Keratinocyte (primary cell): Measurements from ENCODE around the gene NAV3. TPM values are rescaled to one million over a fixed set of nuclear protein-coding genes. Genes with fewer than 3 reads are reported as not detected.

ENCODE experiments used
- DNase-seq: peaks from one replicate; pipeline ENCODE4 v3.0.0-alpha.2; 2011; ENCODE audit warnings: low read depth, missing footprints, low spot score
- FAIRE-seq: peaks from 2 replicates; lab custom pipeline; 2011; peaks lifted over from hg19 to GRCh38; lab: Jason Lieb, UNC
- H2AFZ ChIP-seq: 2 replicates; pipeline ENCODE4 v1.6.0; 2012; ENCODE audit warnings: low read length, control low read depth, inconsistent platforms; ENCODE audit not compliant: control insufficient read depth
- H3K27ac ChIP-seq: 2 replicates; pipeline ENCODE4 v1.5.1; 2011; ENCODE audit warnings: low read length; ENCODE audit not compliant: control insufficient read depth, insufficient read depth
- H3K27me3 ChIP-seq: 3 replicates; pipeline ENCODE4 v1.6.0; 2011; ENCODE audit warnings: low read length; ENCODE audit not compliant: control insufficient read depth, insufficient read depth; ENCODE audit errors: extremely low read depth
- H3K36me3 ChIP-seq, 2 experiments: 2 replicates in 1 of 2; 3 replicates in 1 of 2; pipeline ENCODE4 v1.5.1; 2011; ENCODE audit warnings: low read length in 2 of 2, mild to moderate bottlenecking in 1 of 2; ENCODE audit not compliant: control insufficient read depth in 2 of 2, insufficient read depth in 2 of 2; ENCODE audit errors: extremely low read depth in 1 of 2
- H3K4me1 ChIP-seq: 3 replicates; pipeline ENCODE4 v1.5.1; 2011; ENCODE audit warnings: low read length; ENCODE audit not compliant: control insufficient read depth, insufficient read depth; ENCODE audit errors: extremely low read depth
- H3K4me2 ChIP-seq: 3 replicates; pipeline ENCODE4 v1.6.0; 2011; ENCODE audit warnings: low read depth, low read length; ENCODE audit not compliant: control insufficient read depth, insufficient read depth; ENCODE audit errors: extremely low read depth
- H3K4me3 ChIP-seq, 3 experiments: fragments of 200-600 bp in 1 of 3; sonication (generic) in 1 of 3; 2 replicates in 2 of 3; 3 replicates in 1 of 3; pipeline ENCODE4 v1.5.1; 2011 to 2016; ENCODE audit warnings: low read length in 3 of 3, mild to moderate bottlenecking in 3 of 3, control low read depth in 2 of 3, inconsistent platforms in 1 of 3, low read depth in 1 of 3, mixed read lengths in 1 of 3, mixed run types in 1 of 3, moderate library complexity in 1 of 3; ENCODE audit not compliant: control insufficient read depth in 2 of 3, insufficient read depth in 2 of 3; ENCODE audit errors: extremely low read depth in 1 of 3
- H3K79me2 ChIP-seq: 2 replicates; pipeline ENCODE4 v1.6.0; 2012; ENCODE audit warnings: low read length; ENCODE audit not compliant: control insufficient read depth, insufficient read depth
- H3K9ac ChIP-seq: 3 replicates; pipeline ENCODE4 v1.6.0; 2011; ENCODE audit warnings: low read length; ENCODE audit not compliant: control insufficient read depth, insufficient read depth; ENCODE audit errors: extremely low read depth
- H3K9me1 ChIP-seq: 3 replicates; pipeline ENCODE4 v1.6.0; 2011; ENCODE audit warnings: low read length; ENCODE audit not compliant: control insufficient read depth, insufficient read depth; ENCODE audit errors: extremely low read depth
- H3K9me3 ChIP-seq: 2 replicates; pipeline ENCODE4 v1.5.1; 2012; ENCODE audit warnings: low read depth, low read length; ENCODE audit not compliant: control insufficient read depth
- H4K20me1 ChIP-seq: 3 replicates; pipeline ENCODE4 v1.6.0; 2011; ENCODE audit warnings: low read length; ENCODE audit not compliant: control insufficient read depth, insufficient read depth; ENCODE audit errors: extremely low read depth
- EZH2 ChIP-seq: IDR thresholded peaks from one replicate; pipeline ENCODE4 v1.6.1; 2012; ENCODE audit warnings: inconsistent platforms, mild to moderate bottlenecking, low read length, moderate library complexity
- dilution Hi-C: fragments of 300-500 bp; cut with MboI; formaldehyde crosslinking; loops from one replicate; pipeline ENCODE4 v1.7.0; 2020; ENCODE audit warnings: low sequenced_read_pairs; ENCODE audit not compliant: extremely low pct_ligation_motif_present
- polyA plus RNA-seq, 5 experiments: library from polyadenylated mRNA; depleted of rRNA in 3 of 5; stranded (reverse) in 3 of 5; stranded (forward) in 1 of 5; unstranded in 1 of 5; fragments of >200 nt; gene quantifications; 1 replicate in 1 of 5; 2 replicates in 3 of 5; 3 replicates in 1 of 5; pipeline versions ENCODE4 v1.2.1 to v1.2.3, GENCODE V29; 2011 to 2012; ENCODE audit warnings: missing spikeins in 2 of 5, low read depth in 1 of 5, low replicate concordance in 1 of 5
- TF ChIP-seq, protein P1 (sequence below), 3 experiments: IDR thresholded peaks in 1 of 3; conservative IDR thresholded peaks in 1 of 3; optimal IDR thresholded peaks in 1 of 3; 2 replicates in 2 of 3; 3 replicates in 1 of 3; pipeline versions ENCODE3 to v1.5.1; 2011; ENCODE audit warnings: low read length in 3 of 3, mild to moderate bottlenecking in 3 of 3, moderate library complexity in 2 of 3, control low read depth in 1 of 3, inconsistent platforms in 1 of 3; ENCODE audit not compliant: insufficient read depth in 2 of 3; ENCODE audit errors: extremely low read depth in 1 of 3

NAV3 gene
- polyA plus RNA-seq, 1 donor (not counting 4 experiments of a cell fraction or from before 2014, with no cell fraction given): 22.6 TPM

DNA sequence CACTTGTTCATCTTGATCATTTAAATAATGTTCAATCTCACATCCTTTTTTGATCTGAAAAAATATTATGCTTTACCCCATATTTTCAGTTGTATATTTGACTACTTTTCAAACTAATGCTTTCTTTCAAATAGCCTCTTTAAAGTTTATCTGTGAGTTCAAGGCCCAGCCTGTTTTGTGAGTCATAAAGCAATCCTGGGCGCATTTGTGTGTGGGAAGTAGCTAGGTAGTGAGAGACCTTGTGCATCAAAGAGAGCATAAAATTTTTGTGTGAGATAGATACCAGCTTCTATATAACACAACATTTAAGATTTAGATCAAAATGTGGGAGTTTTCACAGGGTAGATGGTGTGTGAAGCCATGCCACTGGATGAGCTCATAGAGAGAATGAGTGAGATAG is 405.6 kb downstream of the NAV3 start:
- DNase-seq (no peak), FAIRE-seq (no peak)
- dilution Hi-C loops: no loop called here
- H3K4me2 ChIP-seq: no peak overlapping the region
- no peaks in the 10 kb centered on the region for H3K4me1 ChIP-seq
- no peaks in the 10 kb centered on the region for H3K9me3 ChIP-seq
- no peak overlapping the region for H3K27ac ChIP-seq
- no peak overlapping the region for H2AFZ ChIP-seq
- H4K20me1 ChIP-seq: no peaks in the 10 kb centered on the region
- H3K9ac ChIP-seq: no peak overlapping the region
- no peaks in the 10 kb centered on the region for H3K27me3 ChIP-seq
- H3K4me3 ChIP-seq: no peak overlapping the region
- no peaks in the 10 kb centered on the region for H3K79me2 ChIP-seq
- no peak for TF ChIP-seq EZH2
- TF ChIP-seq, protein P1, sequence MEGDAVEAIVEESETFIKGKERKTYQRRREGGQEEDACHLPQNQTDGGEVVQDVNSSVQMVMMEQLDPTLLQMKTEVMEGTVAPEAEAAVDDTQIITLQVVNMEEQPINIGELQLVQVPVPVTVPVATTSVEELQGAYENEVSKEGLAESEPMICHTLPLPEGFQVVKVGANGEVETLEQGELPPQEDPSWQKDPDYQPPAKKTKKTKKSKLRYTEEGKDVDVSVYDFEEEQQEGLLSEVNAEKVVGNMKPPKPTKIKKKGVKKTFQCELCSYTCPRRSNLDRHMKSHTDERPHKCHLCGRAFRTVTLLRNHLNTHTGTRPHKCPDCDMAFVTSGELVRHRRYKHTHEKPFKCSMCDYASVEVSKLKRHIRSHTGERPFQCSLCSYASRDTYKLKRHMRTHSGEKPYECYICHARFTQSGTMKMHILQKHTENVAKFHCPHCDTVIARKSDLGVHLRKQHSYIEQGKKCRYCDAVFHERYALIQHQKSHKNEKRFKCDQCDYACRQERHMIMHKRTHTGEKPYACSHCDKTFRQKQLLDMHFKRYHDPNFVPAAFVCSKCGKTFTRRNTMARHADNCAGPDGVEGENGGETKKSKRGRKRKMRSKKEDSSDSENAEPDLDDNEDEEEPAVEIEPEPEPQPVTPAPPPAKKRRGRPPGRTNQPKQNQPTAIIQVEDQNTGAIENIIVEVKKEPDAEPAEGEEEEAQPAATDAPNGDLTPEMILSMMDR (optimal IDR thresholded peaks at IDR 0.05 in 1 of 3, IDR thresholded peaks at IDR 0.05 in 1 of 3, conservative IDR thresholded peaks at IDR 0.05 in 1 of 3; ENCODE audit: extremely low read depth in 1 of 3, insufficient read depth in 2 of 3, low read length in 3 of 3): no peak
- H3K9me1 ChIP-seq: no peaks in the 10 kb centered on the region
- H3K36me3 ChIP-seq: no peaks in the 10 kb centered on the region

DNA sequence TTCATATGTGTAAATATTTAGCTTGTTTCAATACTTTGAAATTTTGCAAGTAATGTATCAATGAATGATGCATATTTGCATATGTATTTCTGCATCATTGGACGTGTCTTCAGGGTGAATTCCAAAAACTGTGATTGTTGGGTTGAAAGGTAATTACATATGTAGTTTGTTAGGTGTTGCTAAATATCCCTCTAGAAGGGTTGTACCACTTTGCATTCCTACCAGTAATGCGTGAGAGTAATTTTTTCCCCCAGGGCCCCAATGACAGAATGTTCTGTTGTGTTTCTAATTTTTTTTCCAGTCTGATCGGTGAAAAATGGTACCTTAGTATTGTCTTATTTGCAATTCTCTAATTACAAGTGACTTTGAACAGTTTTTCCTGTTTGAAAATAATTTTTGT is 408.9 kb downstream of the NAV3 start:
- H3K27ac ChIP-seq: no peak overlapping the region
- H3K4me3 ChIP-seq: no peak overlapping the region
- TF ChIP-seq EZH2: no peak
- TF ChIP-seq, protein P1 (optimal IDR thresholded peaks at IDR 0.05 in 1 of 3, IDR thresholded peaks at IDR 0.05 in 1 of 3, conservative IDR thresholded peaks at IDR 0.05 in 1 of 3; ENCODE audit: extremely low read depth in 1 of 3, insufficient read depth in 2 of 3, low read length in 3 of 3): no peak
- no peak for FAIRE-seq
- H3K9ac ChIP-seq: no peak overlapping the region
- no peaks in the 10 kb centered on the region for H3K9me1 ChIP-seq
- no peak overlapping the region for H2AFZ ChIP-seq
- DNase-seq: no peak
- H3K4me2 ChIP-seq: no peak overlapping the region
- no peaks in the 10 kb centered on the region for H4K20me1 ChIP-seq
- H3K9me3 ChIP-seq: no peaks in the 10 kb centered on the region
- H3K4me1 ChIP-seq: no peaks in the 10 kb centered on the region
- no peaks in the 10 kb centered on the region for H3K27me3 ChIP-seq
- H3K36me3 ChIP-seq: no peaks in the 10 kb centered on the region
- dilution Hi-C loops: no loop called here
- H3K79me2 ChIP-seq: no peaks in the 10 kb centered on the region
